Stimulated activated CD8-positive, alpha-beta memory T cell treated with anti-CD3 and anti-CD28 coated beads, Interleukin-4, amount 100 ng/mL, for 48 hours (primary cell): ENCODE results near the gene NCKAP5.

Experiments used
- DNase-seq: peaks from one replicate; pipeline ENCODE4 v3.0.0-alpha.2; 2020

NCKAP5 gene

GRCh38 chr2:133453032-133453431 lies 115.2 kb downstream of the NCKAP5 start:
- no peak for DNase-seq

GRCh38 chr2:133452583-133452982 lies 115.7 kb downstream of the NCKAP5 start:
- DNase-seq = no peak

- DNase-seq = no peak
Observed at GRCh38 chr2:133452146-133452545, 116.1 kb downstream of the NCKAP5 start.

- no peak for DNase-seq
Observed at GRCh38 chr2:133448195-133448594, 120.1 kb downstream of the NCKAP5 start.

GRCh38 chr2:133447303-133447702 lies 121.0 kb downstream of the NCKAP5 start:
- no peak for DNase-seq

GRCh38 chr2:133444465-133444864 lies 123.8 kb downstream of the NCKAP5 start:
- no peak for DNase-seq

- DNase-seq = no peak
Observed at GRCh38 chr2:133442393-133442792, 125.9 kb downstream of the NCKAP5 start.

- no peak for DNase-seq
Observed at GRCh38 chr2:133439565-133439920, 128.7 kb downstream of the NCKAP5 start.

- DNase-seq = no peak
Observed at GRCh38 chr2:133438848-133439564, 129.3 kb downstream of the NCKAP5 start.

GRCh38 chr2:133438026-133438425 lies 130.2 kb downstream of the NCKAP5 start:
- no peak for DNase-seq

GRCh38 chr2:133437492-133437891 lies 130.8 kb downstream of the NCKAP5 start:
- DNase-seq = no peak

GRCh38 chr2:133434959-133435668 lies 133.1 kb downstream of the NCKAP5 start:
- no peak for DNase-seq

- DNase-seq = no peak
Observed at GRCh38 chr2:133433455-133434451, 134.5 kb downstream of the NCKAP5 start.

GRCh38 chr2:133432778-133433177 lies 135.5 kb downstream of the NCKAP5 start:
- no peak for DNase-seq

- no peak for DNase-seq
Observed at GRCh38 chr2:133431289-133431688, 137.0 kb downstream of the NCKAP5 start.

GRCh38 chr2:133426791-133427190 lies 141.5 kb downstream of the NCKAP5 start:
- no peak for DNase-seq

GRCh38 chr2:133425612-133426011 lies 142.7 kb downstream of the NCKAP5 start:
- no peak for DNase-seq

GRCh38 chr2:133424876-133425275 lies 143.4 kb downstream of the NCKAP5 start:
- no peak for DNase-seq

GRCh38 chr2:133422931-133423351 lies 145.3 kb downstream of the NCKAP5 start:
- no peak for DNase-seq

- DNase-seq = no peak
Observed at GRCh38 chr2:133421516-133422324, 146.5 kb downstream of the NCKAP5 start.

GRCh38 chr2:133420788-133421187 lies 147.5 kb downstream of the NCKAP5 start:
- no peak for DNase-seq

GRCh38 chr2:133418671-133419070 lies 149.6 kb downstream of the NCKAP5 start:
- no peak for DNase-seq
